ENCODE results near the gene NAA35.
"Not testable (repeated sequence)": the region's sequence is repeated elsewhere in the genome, so short reads cannot be mapped to it uniquely, and the experiment has no call there.

The NAA35 gene

DNA sequence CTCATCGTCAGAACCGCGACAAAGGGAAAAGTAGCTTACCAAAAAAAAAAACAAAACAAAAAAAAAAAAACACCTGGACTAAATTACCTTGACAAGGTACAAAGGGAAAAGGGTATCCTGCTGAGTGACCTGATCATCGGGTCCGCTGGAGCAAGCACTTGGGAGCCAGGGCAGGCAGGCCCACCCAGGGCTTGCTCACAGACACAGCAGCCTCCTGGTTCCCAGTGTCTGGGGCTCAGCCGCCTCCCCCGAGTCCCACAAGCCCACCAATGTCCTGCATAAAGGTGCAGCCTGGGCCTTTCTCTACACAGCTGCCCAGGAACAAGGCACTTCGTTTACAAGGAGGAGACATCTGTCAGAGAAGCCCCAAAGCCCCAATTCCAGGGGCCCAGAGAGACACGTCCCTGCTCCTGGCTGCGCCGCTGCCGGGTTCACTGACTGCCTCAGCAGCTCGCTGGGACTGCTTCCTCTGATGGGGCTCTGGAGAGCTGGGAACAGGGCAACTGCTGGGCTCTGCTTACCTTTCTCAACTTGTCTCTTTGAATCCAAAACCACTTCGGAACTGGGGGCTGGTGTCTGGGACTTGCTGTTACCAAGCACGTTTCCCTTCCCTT lies 95.0 kb downstream of the NAA35 start:
- no peak for DNase-seq

DNA sequence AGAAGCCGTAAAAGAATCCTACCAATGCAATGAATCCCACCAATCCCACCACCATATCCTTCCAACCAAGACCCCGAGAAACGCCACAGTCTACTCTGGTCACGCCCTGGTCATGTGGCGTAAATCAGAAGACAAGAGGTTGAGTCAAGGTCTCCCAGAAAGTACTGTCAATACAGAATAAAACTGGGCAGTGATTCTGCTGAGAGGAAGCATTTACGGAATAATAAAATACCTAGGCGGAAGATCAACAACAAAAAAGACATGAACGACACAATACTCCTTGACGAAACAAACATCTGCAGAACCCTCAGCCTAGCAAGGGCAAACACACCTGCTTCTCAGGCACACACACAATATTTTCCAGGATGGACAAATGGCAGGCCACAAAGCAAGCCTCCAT lies 95.6 kb downstream of the NAA35 start:
- DNase-seq, result no peak

DNA sequence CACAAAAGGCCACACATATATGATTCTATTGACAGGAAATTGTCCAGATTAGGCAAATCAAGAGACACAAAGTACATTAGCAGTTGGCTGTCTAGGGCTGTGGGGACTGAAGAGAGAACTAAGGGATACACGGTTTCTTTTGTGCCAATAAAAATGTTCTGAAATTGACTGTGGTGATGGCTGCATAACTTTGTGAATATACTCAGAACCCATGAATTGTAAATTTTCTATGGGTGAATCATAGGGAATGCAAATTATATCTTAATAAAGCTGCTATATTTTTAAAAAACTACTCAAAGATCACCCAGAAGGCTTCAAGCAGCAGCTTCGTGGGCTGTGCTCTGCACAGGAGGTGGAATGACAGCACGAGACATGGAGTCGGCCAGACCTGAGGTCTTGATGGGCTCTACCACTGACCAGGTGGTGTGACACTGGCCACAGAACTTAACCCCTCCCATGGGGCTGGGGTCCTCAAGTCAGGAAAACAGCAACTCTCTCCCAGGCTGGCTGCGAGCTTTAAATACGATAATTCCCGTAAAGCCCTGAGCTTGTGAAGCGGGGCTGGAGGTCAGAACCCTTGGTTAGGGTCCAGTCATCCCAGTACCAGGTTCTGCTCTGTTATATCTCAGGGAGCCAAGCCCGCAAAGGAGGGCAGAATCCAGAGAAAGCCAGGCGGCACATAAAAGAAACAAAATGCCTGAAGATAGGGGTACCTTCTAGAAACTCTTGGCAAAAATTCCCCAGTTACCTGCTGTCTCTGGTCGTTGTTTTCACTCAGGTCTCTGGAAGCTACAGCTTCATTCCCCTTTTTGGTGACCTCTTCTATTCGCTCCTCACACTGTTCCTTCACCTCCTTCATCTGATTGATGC lies 99.3 kb downstream of the NAA35 start:
- DNase-seq, result peak; percentile 72

DNA sequence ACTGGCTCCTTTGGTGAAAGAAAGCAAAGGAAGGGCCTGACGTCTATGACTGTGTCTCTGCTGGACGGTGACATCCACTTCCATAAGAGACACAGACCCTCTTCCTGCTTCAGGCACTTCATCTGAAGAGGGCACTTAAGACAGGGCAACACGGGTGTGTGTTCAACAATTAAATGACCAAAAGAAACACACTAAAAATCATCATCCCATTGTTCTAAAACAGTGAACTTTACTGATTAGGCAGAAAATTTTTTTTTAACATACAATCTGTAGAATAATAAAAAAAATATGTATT lies 99.9 kb downstream of the NAA35 start:
- no peak for DNase-seq

GRCh38 chr9:86041311-86041741 lies 100.4 kb downstream of the NAA35 start:
- DNase-seq, result peak; percentile 41

- no peak for DNase-seq
These were observed 101.4 kb downstream of the NAA35 start for GRCh38 chr9:86042199-86042978.

DNA sequence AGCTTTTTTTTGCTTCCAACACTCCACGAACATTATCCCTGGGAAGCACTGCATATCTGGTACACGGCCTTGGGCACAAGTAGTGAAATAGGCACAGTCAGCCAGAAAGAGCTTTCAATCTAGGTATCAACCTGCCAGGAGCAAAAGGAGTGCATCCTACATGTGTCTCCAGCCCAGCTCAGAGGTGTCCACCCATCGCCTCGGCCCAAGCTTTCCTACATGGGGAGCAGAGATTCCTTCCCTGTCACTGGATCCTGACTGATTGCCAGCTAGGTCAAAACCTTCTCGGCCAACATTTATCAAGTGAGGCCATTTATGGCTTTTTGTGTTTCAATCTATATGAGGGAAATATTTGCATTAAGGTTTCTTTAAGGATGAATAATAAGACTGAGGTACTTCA lies 102.6 kb downstream of the NAA35 start:
- no peak for DNase-seq

GRCh38 chr9:86043999-86044398 lies 103.1 kb downstream of the NAA35 start:
- no peak for DNase-seq

DNA sequence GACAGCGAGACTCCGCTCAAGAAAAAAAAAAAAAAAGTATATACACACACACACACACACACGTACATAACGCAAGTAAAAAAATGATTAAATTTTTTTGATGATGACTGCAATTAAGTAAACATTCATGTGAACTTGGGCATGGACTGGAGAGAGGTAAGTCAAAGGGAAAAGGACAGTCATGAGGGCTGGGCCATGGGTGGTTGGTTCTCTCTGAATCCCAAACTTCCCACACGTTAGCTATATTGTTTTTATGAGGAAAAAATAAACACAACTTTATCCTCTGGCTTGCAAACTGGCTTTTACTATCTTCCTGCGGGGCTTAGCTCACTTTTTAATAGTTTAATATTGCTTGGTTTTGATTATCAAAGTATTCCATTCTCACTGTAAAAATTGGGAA lies 104.7 kb downstream of the NAA35 start:
- DNase-seq, result no peak

GRCh38 chr9:86046071-86046636 lies 105.2 kb downstream of the NAA35 start:
- no peak for DNase-seq

- no peak for DNase-seq
These were observed 106.0 kb downstream of the NAA35 start for GRCh38 chr9:86046930-86047341.

DNA sequence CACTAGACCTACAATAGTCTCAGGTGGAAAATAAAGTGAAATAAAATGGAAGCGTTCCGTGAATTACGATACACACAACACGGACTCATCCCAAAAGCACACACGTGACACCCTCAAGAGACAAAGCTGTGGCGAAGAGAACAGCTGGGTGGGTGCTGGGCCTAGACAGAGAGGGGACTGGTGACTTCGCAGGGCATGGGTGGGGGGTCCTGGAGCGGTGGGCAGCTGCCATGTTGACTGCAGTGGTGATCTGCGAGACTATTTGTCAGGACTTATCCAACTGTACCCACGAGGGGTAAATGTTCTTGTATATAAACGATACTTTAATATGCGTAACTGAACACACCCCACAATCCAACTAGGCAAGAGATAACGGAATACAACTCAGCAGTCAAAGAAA lies 106.4 kb downstream of the NAA35 start:
- DNase-seq, result no peak

GRCh38 chr9:86048018-86048742 lies 107.2 kb downstream of the NAA35 start:
- not testable (repeated sequence) for DNase-seq

DNA sequence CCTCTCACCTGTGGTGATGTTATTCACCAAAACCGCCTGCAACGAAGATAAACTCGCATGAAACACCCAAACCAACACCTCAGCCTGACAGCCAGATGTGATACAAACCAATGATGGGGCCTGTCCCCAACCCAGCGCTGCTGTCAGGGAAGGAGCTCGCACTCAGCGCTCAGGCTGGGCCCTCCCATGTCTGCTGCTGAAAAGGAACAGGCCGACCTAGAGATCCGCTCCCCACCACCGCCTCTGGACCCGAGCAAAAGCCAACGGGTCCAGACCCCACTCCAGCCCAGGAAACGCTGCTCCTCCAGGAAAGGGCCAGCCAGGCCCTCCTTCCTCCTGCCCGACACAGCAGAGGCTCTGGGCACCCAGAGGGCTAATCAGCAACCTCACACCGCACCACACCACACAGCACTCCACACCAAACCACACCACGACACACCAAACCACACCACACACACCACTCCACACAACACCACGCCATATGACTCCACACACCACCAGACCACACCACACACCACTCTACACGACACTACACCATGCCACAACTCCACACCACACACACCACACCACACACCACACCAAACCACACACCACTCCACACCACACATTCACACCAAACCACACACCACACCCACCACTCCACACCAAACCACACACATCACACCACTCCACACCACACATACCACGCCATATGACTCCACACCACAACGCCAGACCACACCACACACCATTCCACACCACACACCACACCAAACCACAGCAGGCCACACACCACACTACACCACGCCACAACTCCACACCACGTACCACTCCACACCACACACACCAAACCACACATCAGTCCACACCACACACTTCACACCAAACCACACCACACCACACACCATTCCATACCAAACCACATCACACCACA lies 111.9 kb downstream of the NAA35 start:
- no peak for DNase-seq

DNA sequence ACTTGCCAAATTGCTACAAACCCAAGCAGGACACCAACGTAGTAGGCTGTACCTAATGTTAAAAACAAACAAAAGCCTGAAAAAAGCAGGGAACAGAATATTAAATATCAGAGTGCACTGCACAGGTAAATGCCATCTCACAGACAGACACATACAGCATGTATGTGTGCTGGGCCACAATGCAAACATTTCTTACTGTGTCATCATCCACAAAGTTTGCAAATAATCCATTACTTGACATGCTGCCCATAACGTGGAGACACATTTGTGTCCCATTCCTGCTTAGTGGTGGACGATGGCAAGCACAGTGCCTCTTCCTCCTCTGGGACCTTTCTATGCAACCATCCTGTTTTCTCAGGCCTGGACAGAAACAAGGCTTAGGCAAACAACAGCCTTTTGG lies 113.7 kb downstream of the NAA35 start:
- no peak for DNase-seq

DNA sequence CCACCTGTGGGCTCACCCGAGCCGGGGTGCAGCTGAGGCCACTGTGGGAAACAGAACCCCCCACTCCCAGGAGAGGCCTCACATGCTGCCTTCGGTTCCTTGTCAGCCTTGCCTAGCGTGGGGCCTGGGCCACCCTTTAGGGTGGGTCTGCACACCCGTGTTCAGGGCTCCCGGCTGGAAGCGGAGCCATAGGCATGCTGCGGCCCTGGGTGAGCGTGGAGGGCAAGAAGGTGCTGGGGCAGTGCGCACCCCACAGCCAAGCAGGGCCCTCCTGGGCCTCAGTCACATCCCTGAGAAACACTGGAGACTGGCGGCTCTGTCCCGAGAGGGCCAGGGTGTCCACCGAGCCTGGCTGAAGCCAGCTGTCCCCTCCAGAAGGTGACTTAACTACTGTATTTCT lies 116.5 kb downstream of the NAA35 start:
- no peak for DNase-seq

GRCh38 chr9:86061972-86062739 lies 121.2 kb downstream of the NAA35 start:
- no peak for DNase-seq

- no peak for DNase-seq
These were observed 122.1 kb downstream of the NAA35 start for GRCh38 chr9:86062845-86063693.

- no peak for DNase-seq
These were observed 123.3 kb downstream of the NAA35 start for GRCh38 chr9:86064220-86064619.

All from fibroblast of skin of right biceps (primary cell).